Activated T-helper 2 cell treated with anti-CD3 and anti-CD28 coated beads, Interferon-gamma antibody, Interleukin-2, Interleukin-4, amounts not matched to agents 10 μg/mL and 5 μg/mL and 100 μg/mL, durations not matched to agents 14 hours and 24 hours and 36 hours (primary cell): ENCODE data around the gene KDM5C. TPM values are rescaled to one million over a fixed set of nuclear protein-coding genes. Genes with fewer than 3 reads are reported as not detected.
"Not testable (repeated sequence)": the region's sequence is repeated elsewhere in the genome, so short reads cannot be mapped to it uniquely, and the experiment has no call there.

ENCODE experiments used
- DNase-seq: peaks from one replicate; pipeline ENCODE4 v3.0.0; 2021; ENCODE audit warnings: low spot score
- H3K27ac Mint-ChIP-seq: one replicate; pipeline ENCODE4 v1.8.0; 2021; ENCODE audit warnings: mixed read lengths
- H3K27me3 Mint-ChIP-seq: one replicate; pipeline ENCODE4 v1.8.0; 2021; ENCODE audit warnings: low read depth, mixed read lengths
- H3K36me3 Mint-ChIP-seq: one replicate; pipeline ENCODE4 v1.8.0; 2021; ENCODE audit warnings: low read depth, mixed read lengths
- H3K4me1 Mint-ChIP-seq: one replicate; pipeline ENCODE4 v1.8.0; 2021; ENCODE audit warnings: low read depth, mixed read lengths
- H3K4me3 Mint-ChIP-seq: one replicate; pipeline ENCODE4 v1.8.0; 2021; ENCODE audit warnings: low read depth, mild to moderate bottlenecking, moderate library complexity, mixed read lengths
- H3K9me3 Mint-ChIP-seq: one replicate; pipeline ENCODE4 v1.8.0; 2021; ENCODE audit warnings: mixed read lengths
- intact Hi-C: fragments of 100-400 bp; cut with micrococcal nuclease; formaldehyde crosslinking; loops from one replicate; pipeline ENCODE4 v1.15.1; 2023
- total RNA-seq: library from RNA; stranded (reverse); gene quantifications from 2 replicates; pipeline ENCODE4 v1.2.3, GENCODE V29; 2022

KDM5C gene
- total RNA-seq, 1 donor from 2014 or later = 98.3 TPM

- Mint-ChIP-seq H3K27ac (no peak overlapping the region), H3K4me1 (no peaks in the 10 kb centered on the region), H3K27me3 (no peaks in the 10 kb centered on the region), H3K36me3 (peaks cover 60% of the 10 kb centered on the region), H3K9me3 (no peaks in the 10 kb centered on the region), H3K4me3 (no peak overlapping the region)
- no peak for DNase-seq
- intact Hi-C loops = no loop called here
These were observed 13.5 kb downstream of the KDM5C start for GRCh38 chrX:53211391-53211978.

DNA sequence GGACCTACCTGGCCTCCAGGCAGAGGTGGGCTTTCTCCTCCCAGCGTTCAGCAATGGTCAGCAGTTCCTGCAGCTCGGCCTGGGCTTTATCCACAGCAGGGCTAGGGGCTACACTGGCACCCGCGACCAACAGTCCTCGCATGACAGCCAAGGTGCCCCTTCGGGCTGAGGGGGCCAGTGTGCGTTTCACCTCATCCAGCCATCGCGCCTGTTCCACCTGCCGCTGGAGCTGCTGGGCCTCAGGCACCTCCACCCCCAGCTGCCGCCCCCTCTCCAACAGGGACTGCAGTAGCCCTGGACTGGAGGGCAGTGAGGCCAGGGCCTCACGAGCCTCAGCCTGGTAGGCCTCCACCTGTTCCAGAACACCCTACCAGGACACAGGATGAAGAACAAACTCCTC, 28.3 kb downstream of the KDM5C start:
- no peaks in the 10 kb centered on the region for H3K9me3 Mint-ChIP-seq
- no peaks in the 10 kb centered on the region for H3K27me3 Mint-ChIP-seq
- no peak for DNase-seq
- H3K36me3 Mint-ChIP-seq = peaks cover 58% of the 10 kb centered on the region
- intact Hi-C loops = no loop called here
- no peaks in the 10 kb centered on the region for H3K4me1 Mint-ChIP-seq
- no peak overlapping the region for H3K27ac Mint-ChIP-seq
- no peak overlapping the region for H3K4me3 Mint-ChIP-seq

- H3K4me3 Mint-ChIP-seq = no peak overlapping the region
- H3K4me1 Mint-ChIP-seq = no peaks in the 10 kb centered on the region
- no peaks in the 10 kb centered on the region for H3K9me3 Mint-ChIP-seq
- intact Hi-C loops = no loop called here
- no peak overlapping the region for H3K27ac Mint-ChIP-seq
- no peak for DNase-seq
- no peaks in the 10 kb centered on the region for H3K27me3 Mint-ChIP-seq
- peaks cover 58% of the 10 kb centered on the region for H3K36me3 Mint-ChIP-seq
These were observed 29.6 kb downstream of the KDM5C start for GRCh38 chrX:53195401-53195800.

DNA sequence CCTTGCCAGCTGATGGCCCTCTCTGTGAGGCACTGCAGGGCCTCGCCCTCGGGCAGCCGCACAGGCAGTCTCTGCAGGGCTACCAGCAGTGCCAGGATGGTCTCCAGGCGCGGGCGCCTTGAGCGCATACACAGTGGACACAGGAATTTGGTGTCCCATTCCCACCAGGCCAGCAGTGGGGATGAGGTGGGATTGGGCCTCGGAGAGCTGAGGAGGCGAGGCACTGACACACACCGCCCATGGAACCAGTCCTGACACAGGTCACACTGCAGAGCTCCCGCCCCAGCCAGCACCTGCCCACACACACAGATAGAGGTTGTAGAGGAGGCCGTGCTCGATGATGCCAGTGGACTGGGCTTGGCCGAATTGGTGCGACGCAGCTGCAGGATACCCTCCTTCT, 30.7 kb downstream of the KDM5C start:
- Mint-ChIP-seq H3K4me1 (peaks cover 2% of the 10 kb centered on the region), H3K36me3 (peaks cover 48% of the 10 kb centered on the region), H3K4me3 (no peak overlapping the region), H3K9me3 (no peaks in the 10 kb centered on the region), H3K27ac (no peak overlapping the region), H3K27me3 (no peaks in the 10 kb centered on the region)
- DNase-seq = no peak
- intact Hi-C loops = no loop called here

DNA sequence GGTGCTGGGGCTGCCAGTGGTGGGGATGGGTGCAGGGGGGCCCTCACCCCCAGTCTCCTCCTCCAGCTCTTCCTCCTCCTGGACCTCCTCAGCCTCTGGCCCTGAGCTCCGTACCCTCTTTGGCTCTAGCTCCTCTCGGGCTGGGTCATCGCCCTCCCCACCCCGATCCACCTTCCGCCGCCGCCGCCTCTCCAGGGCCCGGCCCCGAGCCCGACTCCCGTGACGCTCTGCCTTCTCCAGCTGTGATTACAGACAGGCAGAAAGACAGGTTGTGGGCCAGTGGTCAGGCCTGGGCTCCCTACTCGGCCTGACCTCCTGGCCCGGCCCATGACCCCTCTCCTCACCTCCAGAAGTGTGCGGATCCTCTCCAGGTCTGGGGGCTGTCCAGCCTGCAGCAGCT, 31.9 kb downstream of the KDM5C start:
- Mint-ChIP-seq H3K36me3 (peaks cover 39% of the 10 kb centered on the region), H3K4me1 (peaks cover 7% of the 10 kb centered on the region), H3K27me3 (no peaks in the 10 kb centered on the region), H3K9me3 (no peaks in the 10 kb centered on the region), H3K4me3 (no peak overlapping the region), H3K27ac (no peak overlapping the region)
- intact Hi-C loops = no loop called here
- no peak for DNase-seq

DNA sequence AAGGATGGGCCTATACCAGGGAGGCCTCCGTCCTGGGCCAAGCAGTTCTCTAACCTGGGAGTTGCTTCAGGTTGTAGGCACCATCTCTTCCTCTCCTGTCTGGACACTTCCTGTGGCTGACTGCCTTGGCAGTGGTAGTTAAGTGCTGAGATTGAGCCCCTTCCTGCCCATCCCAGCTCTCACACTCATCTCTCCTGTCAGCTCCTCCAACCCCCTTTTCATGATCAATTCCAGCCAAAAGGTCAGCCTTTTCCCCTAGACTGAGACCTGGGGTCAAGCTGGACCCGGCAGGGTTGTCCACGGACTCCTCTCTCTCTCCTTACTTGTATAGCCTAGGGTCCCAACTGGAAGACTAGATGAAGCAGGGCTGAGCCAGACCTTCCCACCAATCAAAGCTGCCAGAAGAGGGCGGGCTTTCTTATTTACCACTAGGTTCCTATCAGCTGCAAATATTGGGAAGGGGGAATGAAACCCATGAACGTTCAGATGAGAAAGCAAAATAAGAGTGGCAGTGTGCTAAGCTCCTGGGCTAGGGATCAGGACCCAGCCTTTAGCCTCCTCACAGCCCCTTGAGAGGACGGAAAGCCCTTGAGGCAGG, 34.5 kb downstream of the KDM5C start:
- no peak overlapping the region for H3K4me3 Mint-ChIP-seq
- H3K36me3 Mint-ChIP-seq = peaks cover 21% of the 10 kb centered on the region
- H3K9me3 Mint-ChIP-seq = no peaks in the 10 kb centered on the region
- H3K4me1 Mint-ChIP-seq = peaks cover 10% of the 10 kb centered on the region
- no peaks in the 10 kb centered on the region for H3K27me3 Mint-ChIP-seq
- intact Hi-C loops = no loop called here
- H3K27ac Mint-ChIP-seq = no peak overlapping the region
- no peak for DNase-seq

- peaks cover 11% of the 10 kb centered on the region for H3K36me3 Mint-ChIP-seq
- intact Hi-C loops = no loop called here
- no peak for DNase-seq
These were observed 36.2 kb downstream of the KDM5C start for GRCh38 chrX:53188763-53189162.

DNA sequence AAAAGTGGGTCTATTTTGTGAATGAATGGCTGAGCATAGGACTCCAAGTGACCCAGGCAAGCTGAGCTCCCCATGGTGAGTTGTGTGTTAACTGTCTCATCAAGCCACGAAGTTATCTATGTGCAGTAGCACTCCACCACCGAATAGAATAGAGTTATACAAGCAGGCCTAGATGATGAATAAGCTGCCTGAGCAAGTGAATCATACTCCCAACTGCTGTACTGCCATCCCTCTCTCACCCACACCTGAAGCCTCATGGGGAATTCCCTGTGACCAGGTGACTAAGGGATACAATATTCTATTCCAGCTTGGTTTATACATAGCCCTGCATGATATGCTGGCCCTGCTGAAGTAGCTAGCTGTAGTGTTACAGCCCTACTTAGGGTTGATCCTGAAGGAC, 38.7 kb downstream of the KDM5C start:
- Mint-ChIP-seq H3K27ac (no peak overlapping the region), H3K36me3 (peaks cover 4% of the 10 kb centered on the region), H3K9me3 (no peaks in the 10 kb centered on the region), H3K27me3 (no peaks in the 10 kb centered on the region), H3K4me3 (no peak overlapping the region), H3K4me1 (peaks cover 10% of the 10 kb centered on the region)
- intact Hi-C loops = no loop called here
- DNase-seq = no peak

More at GRCh38 chrX:53188763-53189162, 36.2 kb downstream of the KDM5C start:
- Mint-ChIP-seq H3K27ac (no peak overlapping the region), H3K4me1 (peaks cover 10% of the 10 kb centered on the region), H3K9me3 (no peaks in the 10 kb centered on the region), H3K27me3 (no peaks in the 10 kb centered on the region), H3K4me3 (no peak overlapping the region)

GRCh38 chrX:53184836-53185235, 40.2 kb downstream of the KDM5C start:
- Mint-ChIP-seq H3K4me1 (peaks cover 10% of the 10 kb centered on the region), H3K36me3 (no peaks in the 10 kb centered on the region), H3K27me3 (no peaks in the 10 kb centered on the region), H3K27ac (no peak overlapping the region), H3K9me3 (no peaks in the 10 kb centered on the region), H3K4me3 (no peak overlapping the region)
- DNase-seq = no peak
- intact Hi-C loops = no loop called here

DNA sequence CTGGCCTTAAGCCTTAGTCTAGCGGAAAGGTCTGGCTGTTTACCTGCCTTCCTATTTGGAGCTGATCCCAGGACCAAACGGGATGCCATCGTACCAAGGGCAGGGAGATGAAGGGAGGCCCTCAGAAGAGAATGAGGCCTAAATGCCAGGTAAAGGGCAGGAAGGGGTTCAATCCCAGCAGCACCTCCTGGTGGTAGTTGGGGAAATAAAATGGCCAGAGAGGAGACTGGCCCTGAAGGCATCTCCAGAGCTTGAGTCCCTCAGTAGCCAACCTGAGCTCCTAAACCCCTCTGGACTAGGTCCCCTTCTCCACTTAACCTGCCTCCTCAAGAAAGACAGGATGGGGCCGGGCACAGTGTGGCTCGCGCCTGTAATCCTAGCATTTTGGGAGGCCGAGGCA, 53.7 kb downstream of the KDM5C start:
- H3K27me3 Mint-ChIP-seq = no peaks in the 10 kb centered on the region
- no peak for DNase-seq
- intact Hi-C loops = no loop called here
- no peak overlapping the region for H3K4me3 Mint-ChIP-seq
- H3K36me3 Mint-ChIP-seq = peaks cover 3% of the 10 kb centered on the region
- H3K4me1 Mint-ChIP-seq = no peaks in the 10 kb centered on the region
- no peak overlapping the region for H3K27ac Mint-ChIP-seq
- H3K9me3 Mint-ChIP-seq = peaks cover 4% of the 10 kb centered on the region

GRCh38 chrX:53166103-53166502, 58.9 kb downstream of the KDM5C start:
- Mint-ChIP-seq H3K36me3 (no peaks in the 10 kb centered on the region), H3K4me3 (no peak overlapping the region), H3K9me3 (no peaks in the 10 kb centered on the region), H3K27me3 (no peaks in the 10 kb centered on the region), H3K27ac (no peak overlapping the region), H3K4me1 (no peaks in the 10 kb centered on the region)
- intact Hi-C loops = no loop called here
- no peak for DNase-seq

GRCh38 chrX:53164566-53164965, 60.4 kb downstream of the KDM5C start:
- H3K4me1 Mint-ChIP-seq, H3K27me3 Mint-ChIP-seq, H3K27ac Mint-ChIP-seq, intact Hi-C loops, DNase-seq, H3K9me3 Mint-ChIP-seq, H3K4me3 Mint-ChIP-seq, H3K36me3 Mint-ChIP-seq: not testable (repeated sequence)

DNA sequence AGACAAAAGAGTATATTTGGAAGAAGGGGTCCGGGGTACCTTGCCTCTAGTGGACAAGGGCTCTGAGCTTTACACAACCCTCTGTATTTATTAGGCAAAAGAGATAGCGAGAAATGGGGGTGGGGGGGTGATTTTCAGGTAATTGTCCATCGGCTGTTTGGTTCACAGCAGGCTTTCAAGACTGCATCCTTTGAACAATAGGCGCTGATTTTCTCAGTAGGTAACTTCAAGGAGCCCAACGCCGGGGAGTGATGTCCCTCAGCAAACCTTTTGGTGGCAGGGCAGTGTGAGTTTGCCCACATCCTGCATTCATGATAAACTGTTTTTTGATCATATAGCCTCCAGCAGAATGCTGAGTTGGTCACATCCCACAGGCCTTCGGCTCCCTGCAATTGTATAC, 61.6 kb downstream of the KDM5C start:
- Mint-ChIP-seq H3K4me3 (no peak overlapping the region), H3K36me3 (no peaks in the 10 kb centered on the region), H3K27me3 (no peaks in the 10 kb centered on the region), H3K4me1 (no peaks in the 10 kb centered on the region), H3K9me3 (no peaks in the 10 kb centered on the region), H3K27ac (no peak overlapping the region)
- DNase-seq = no peak
- intact Hi-C loops = no loop called here
